HG02798 (cell line): ENCODE measurements around the gene WDR88.
"Not testable (repeated sequence)": the region's sequence is repeated elsewhere in the genome, so short reads cannot be mapped to it uniquely, and the experiment has no call there.

Experiments used
- ATAC-seq: cut with Tn5 transposase; IDR thresholded peaks from one replicate; pipeline ENCODE4 v1.9.1; 2021; ENCODE audit warnings: mild to moderate bottlenecking; ENCODE audit not compliant: unreplicated experiment, poor library complexity

The WDR88 gene

GRCh38 chr19:33167438-33167837 lies 35.5 kb downstream of the WDR88 start:
- no peak for ATAC-seq

DNA sequence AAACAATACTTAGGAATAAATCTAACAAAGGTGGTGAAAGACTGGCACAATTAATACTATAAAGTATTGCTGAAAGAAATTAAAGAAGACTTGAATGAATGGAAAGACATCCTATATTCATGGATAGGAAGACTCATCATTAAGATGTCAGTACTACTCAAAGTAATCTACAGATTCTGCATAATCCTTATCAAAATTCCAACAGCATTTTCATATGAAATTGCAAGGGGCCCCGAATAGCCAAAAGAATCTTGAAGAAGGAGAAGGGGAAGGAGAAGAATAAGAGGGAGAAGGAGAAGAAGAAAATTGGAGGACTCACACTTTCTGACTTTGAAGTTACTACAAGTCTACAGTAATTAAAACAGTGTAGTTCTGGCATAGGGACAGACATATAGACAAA lies 36.6 kb downstream of the WDR88 start:
- no peak for ATAC-seq

- no peak for ATAC-seq
Observed at GRCh38 chr19:33171222-33171795, 39.4 kb downstream of the WDR88 start.

- no peak for ATAC-seq
Observed at GRCh38 chr19:33171916-33172359, 40.0 kb downstream of the WDR88 start.

GRCh38 chr19:33174186-33174585 lies 42.3 kb downstream of the WDR88 start:
- ATAC-seq: no peak

DNA sequence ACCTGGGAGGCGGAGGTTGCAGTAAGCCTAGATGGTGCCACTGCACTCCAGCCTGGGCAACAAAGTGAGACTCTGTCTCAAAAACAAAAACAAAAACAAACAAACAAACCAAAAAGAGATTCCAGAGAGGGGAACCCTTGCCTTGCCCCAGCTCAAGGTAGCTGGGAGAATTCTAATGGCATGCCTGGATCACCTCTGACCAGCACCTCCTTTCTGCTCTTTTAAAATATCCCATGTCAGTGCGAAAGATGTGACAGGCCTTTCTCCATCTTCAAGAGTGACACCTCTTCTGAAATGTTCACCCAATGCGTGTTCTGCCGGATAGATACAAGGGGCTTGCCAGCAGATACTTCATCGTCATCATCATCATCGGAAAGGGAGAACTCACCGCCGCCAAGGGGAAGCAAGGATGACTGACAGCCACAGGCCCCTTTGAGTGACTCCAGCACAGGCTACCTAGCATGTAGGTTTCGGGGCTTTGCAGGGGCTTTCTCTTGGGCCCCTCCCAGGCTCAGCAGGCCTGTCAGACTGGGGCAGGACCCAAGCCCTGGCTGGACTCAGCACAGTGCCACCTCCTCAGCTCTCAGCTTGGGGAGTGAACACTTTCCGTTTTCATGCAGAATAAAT lies 43.4 kb downstream of the WDR88 start:
- no peak for ATAC-seq

- no peak for ATAC-seq
Observed at GRCh38 chr19:33175886-33176669, 44.2 kb downstream of the WDR88 start.

- peak; percentile 87 for ATAC-seq
Observed at GRCh38 chr19:33176670-33177416, 44.9 kb downstream of the WDR88 start.

- no peak for ATAC-seq
Observed at GRCh38 chr19:33177417-33177979, 45.6 kb downstream of the WDR88 start.

GRCh38 chr19:33186431-33187182 lies 54.7 kb downstream of the WDR88 start:
- no peak for ATAC-seq

DNA sequence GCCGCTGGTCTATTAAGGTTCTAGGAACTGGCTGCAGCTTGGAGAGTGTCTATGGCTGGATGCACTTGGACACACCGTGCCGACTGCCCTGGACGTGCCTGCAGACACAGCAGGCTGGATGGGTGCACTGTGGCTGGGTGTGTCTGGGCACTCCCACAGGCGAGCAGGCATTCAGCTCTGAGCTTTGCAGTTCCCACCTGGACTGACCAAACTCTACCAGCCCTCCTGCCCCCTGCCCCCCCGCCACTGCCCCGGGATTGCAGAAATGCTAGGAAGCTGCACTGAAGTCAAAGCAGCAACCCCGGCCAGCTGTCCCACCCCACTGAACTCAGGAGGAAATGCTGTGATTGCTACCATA lies 55.2 kb downstream of the WDR88 start:
- ATAC-seq: no peak

GRCh38 chr19:33189453-33189852 lies 57.5 kb downstream of the WDR88 start:
- ATAC-seq: no peak

- ATAC-seq: not testable (repeated sequence)
Observed at GRCh38 chr19:33191092-33191491, 59.2 kb downstream of the WDR88 start.

- no peak for ATAC-seq
Observed at GRCh38 chr19:33191501-33191900, 59.6 kb downstream of the WDR88 start.

- no peak for ATAC-seq
Observed at GRCh38 chr19:33192010-33192409, 60.1 kb downstream of the WDR88 start.

GRCh38 chr19:33193269-33193864 lies 61.5 kb downstream of the WDR88 start:
- no peak for ATAC-seq

- no peak for ATAC-seq
Observed at GRCh38 chr19:33193865-33194362, 62.0 kb downstream of the WDR88 start, which contains the start of gene LRP3. Gene LRP3 (plus strand): TSS chr19:33194330. CDS start chr19:33194786, 456 bp downstream.

- ATAC-seq: no peak
Observed at GRCh38 chr19:33194532-33194885, 62.6 kb downstream of the WDR88 start.

DNA sequence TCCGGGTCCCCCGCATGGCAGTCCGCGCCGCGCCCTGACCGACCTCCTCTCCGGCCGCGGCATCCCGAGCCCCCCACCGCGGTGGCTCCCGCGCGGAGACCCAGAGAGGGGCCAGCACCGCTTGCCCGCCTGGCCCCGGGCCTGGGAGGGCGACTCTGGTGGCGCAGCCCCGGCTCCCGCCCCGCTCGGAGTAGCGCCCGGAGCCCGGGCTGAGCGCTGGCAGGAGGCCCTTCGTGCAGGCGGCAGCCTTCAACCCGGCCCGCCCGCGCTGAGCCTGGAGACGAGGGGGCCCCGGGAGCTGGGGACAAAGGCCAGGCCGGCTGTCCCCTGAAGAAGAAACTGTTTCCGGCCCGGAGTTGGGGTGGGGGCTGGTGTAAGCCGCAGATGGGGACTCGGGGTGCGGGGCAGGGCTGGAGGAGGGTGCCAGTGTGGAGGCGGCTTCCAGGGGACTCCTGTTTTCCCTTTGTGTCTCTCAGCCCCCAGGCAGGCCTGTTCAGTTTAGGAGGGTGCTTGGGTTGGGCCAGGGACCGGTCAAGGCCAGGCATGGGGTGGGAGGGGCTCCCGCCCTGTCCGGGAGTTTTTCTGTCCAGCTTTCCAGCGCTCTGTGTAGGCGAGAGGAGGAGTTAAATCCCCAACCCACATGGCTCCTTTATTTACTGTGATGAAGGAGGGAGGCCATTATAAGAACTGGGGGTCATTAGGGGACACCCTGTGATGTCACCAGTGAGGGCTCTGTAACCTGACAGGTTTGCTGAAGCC lies 63.2 kb downstream of the WDR88 start:
- ATAC-seq: no peak
